ENCODE data around the gene LCNL1.
"Not testable (repeated sequence)": the region's sequence is repeated elsewhere in the genome, so short reads cannot be mapped to it uniquely, and the experiment has no call there.

The LCNL1 gene

GRCh38 chr9:136995362-136995761 is 12.6 kb downstream of the LCNL1 start:
- DNase-seq = no peak

- no peak for DNase-seq
These were observed 13.0 kb downstream of the LCNL1 start for GRCh38 chr9:136995772-136996311.

- peak; percentile 78 for DNase-seq
These were observed 13.8 kb downstream of the LCNL1 start, which contains the start of gene CLIC3 for GRCh38 chr9:136996361-136997292. Gene CLIC3, minus strand, starts transcription at chr9:136996568. Its CDS starts 25 bp downstream, at chr9:136996543.

- no peak for DNase-seq
These were observed 14.6 kb downstream of the LCNL1 start for GRCh38 chr9:136997371-136997770.

GRCh38 chr9:136997830-136998234 is 15.0 kb downstream of the LCNL1 start:
- no peak for DNase-seq

GRCh38 chr9:137000177-137000930 is 17.6 kb downstream of the LCNL1 start:
- no peak for DNase-seq

- no peak for DNase-seq
These were observed 19.3 kb downstream of the LCNL1 start for GRCh38 chr9:137001857-137002645.

- DNase-seq = no peak
These were observed 19.9 kb downstream of the LCNL1 start for GRCh38 chr9:137002646-137003041.

- DNase-seq = not testable (repeated sequence)
These were observed 21.5 kb downstream of the LCNL1 start for GRCh38 chr9:137004285-137004684.

GRCh38 chr9:137006116-137007003 is 23.6 kb downstream of the LCNL1 start:
- DNase-seq = no peak

- DNase-seq = no peak
These were observed 24.5 kb downstream of the LCNL1 start for GRCh38 chr9:137007108-137007815.

- DNase-seq = no peak
These were observed 25.1 kb downstream of the LCNL1 start for GRCh38 chr9:137007816-137008270.

- no peak for DNase-seq
These were observed 25.5 kb downstream of the LCNL1 start for GRCh38 chr9:137008312-137008711.

- no peak for DNase-seq
These were observed 26.4 kb downstream of the LCNL1 start for GRCh38 chr9:137009217-137009616.

GRCh38 chr9:137009938-137010732 is 27.3 kb downstream of the LCNL1 start:
- no peak for DNase-seq

GRCh38 chr9:137011156-137011555 is 28.4 kb downstream of the LCNL1 start:
- DNase-seq = no peak

- DNase-seq = no peak
These were observed 29.3 kb downstream of the LCNL1 start for GRCh38 chr9:137011907-137012675.

GRCh38 chr9:137012694-137013570 is 30.1 kb downstream of the LCNL1 start:
- DNase-seq = no peak

All from activated effector memory CD4-positive, alpha-beta T cell treated with anti-CD3 and anti-CD28 coated beads, Interleukin-2, amount 50 U/mL, for 16 hours (primary cell).